ENCODE results near the gene OR5H2.
A peak's percentile ranks its signal among the peaks of the same experiment; 100 is the strongest.
"Not testable (repeated sequence)": the region's sequence is repeated elsewhere in the genome, so short reads cannot be mapped to it uniquely, and the experiment has no call there.

Gene OR5H2

GRCh38 chr3:98282205-98282604, at the start of gene OR5H2:
TSS of gene OR5H2 (plus strand) at chr3:98282505. CDS start at chr3:98282903, 398 bp downstream.
- no peak for DNase-seq

- no peak for DNase-seq
Measured at GRCh38 chr3:98233468-98233867, 48.8 kb upstream of the OR5H2 start.

- DNase-seq, result no peak
Measured at GRCh38 chr3:98240131-98240530, 42.2 kb upstream of the OR5H2 start.

DNA sequence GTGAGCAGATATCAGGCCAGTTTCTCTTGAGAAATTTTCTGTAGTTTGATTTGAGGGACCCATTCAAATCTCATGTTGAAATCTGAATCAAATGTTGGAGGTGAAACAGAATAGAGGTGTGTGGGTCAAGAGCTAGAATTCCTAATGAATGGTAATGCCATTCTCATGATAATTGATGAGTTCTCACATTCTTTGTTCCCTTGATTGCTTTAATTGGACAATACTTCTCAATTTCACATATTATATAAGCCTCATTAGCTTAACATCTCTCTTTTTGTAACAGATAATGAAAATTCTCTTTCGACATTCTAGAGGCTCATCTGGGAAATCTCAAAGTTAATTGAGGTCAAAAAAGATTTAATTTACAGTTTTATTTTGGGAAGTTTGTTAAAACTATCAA, 40.1 kb upstream of the OR5H2 start:
- DNase-seq, result no peak

GRCh38 chr3:98243843-98244242, 38.5 kb upstream of the OR5H2 start:
- DNase-seq, result no peak

- DNase-seq, result no peak
Measured at GRCh38 chr3:98246142-98246541, 36.2 kb upstream of the OR5H2 start.

DNA sequence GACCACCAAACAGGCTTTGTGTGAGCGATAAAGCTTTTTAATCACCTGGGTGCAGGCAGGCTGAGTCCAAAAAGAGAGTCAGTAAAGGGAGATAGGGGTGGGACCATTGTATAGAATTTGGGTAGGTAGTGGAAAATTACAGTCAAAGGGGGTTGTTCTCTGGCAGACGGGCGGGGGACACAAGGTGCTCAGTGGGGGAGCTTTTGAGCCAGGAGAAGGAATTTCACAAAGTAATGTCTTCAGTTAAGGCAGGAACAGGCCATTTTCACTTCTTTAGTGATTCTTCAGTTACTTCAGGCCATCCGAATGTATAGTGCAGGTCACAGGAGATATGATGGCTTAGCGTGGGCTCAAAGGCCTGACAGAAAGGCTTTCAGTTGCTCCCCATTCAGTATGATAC, 26.3 kb upstream of the OR5H2 start:
- not testable (repeated sequence) for DNase-seq

DNA sequence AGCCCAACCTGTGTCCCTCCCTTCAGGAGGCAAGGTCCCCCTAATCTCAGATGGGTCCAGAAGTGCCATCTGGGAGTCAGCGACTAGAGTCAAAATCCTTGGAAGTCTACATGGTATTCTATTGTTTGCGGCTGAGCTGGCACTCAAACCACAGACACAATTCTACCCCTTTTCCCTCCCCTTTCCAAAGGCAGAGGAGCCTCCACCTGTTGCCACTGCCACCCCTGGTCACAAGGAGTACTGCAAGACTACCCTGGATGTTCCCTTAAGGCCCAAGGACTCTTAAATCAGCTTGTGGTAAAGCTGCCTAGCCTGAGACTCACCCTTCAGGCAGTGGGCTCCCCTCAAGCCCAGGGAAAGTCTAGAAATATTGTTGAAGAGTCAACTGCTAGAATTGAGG, 22.6 kb upstream of the OR5H2 start:
- no peak for DNase-seq

DNA sequence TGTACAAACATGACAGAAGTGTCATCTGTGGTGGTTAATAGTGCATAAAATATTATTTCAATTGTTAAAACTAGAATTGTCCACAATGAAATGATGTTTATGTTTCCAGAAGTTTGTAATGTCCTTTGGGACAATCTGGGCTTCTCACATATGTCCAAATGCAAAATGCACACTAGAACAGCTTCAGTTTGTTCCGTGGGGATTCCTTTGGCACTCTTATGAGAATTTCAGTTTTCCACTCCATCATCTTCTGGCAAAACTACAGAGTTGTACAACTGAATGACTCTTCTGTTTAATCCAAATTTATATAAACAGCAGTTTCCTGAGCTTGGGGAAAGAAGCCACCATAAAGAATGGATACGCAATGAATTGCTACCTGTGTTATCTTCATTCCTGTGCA, 20.3 kb upstream of the OR5H2 start:
- no peak for DNase-seq

GRCh38 chr3:98263944-98264343, 18.4 kb upstream of the OR5H2 start, which contains the start of gene OR5H6:
TSS of gene OR5H6 (plus strand) at chr3:98264244. CDS start at chr3:98264333, 89 bp downstream.
- no peak for DNase-seq

DNA sequence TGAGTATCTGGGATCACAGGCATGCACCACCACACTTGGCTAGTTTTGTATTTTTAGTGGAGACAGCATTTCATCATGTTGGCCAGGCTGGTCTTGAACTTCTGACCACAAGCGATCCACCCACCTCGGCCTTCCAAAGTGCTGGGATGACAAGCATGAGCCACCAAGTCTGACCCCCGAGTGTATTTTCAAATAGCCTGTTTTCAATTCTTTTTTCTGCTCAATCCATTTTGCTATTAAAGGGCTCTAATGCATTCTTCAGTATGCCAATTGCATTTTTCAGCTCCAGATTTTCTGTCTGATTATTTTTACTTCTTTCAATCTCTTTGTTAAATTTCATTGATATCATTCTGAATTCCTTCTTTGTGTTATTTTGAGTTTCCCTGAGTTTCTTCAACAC, 12.5 kb upstream of the OR5H2 start:
- no peak for DNase-seq

DNA sequence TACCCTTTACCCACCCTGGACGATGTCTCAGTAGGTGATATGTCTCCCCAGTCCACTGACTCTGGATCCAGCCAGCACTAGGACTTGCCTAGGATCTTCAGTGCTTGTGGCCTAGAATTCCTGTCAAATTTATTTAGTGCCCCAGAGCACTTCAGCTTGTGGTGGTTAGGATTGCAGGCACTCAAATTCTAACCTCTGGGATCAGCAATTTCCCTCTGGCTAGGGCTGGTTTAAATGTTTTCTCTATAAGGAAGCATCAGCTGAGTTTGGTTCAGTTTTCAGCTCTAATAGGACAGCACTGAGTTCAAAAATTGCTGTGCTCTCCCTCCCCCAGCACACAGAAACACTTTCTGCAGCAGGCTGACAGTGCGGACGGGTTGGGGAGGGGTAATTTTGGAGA, 10.2 kb upstream of the OR5H2 start:
- DNase-seq, result no peak

DNA sequence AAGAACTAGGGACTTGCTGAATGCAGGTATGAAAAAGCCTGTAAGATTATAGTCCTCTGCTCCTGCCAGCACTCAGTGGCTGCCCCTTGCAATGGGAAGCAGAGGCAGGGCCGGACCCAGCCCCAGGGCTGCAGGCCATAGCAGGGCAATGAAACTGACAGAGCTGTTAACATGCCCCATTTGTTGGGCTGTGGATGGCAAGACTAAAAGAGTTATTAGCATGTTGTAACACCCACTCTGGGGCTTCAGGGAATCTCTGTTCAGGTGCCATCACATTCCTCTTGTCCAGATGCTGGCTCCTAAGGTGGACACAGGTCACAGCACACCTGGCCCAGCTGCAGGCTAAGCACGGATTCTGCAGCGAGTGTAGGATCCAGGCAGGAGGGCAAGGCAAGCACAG, 7.4 kb upstream of the OR5H2 start:
- DNase-seq, result no peak

DNA sequence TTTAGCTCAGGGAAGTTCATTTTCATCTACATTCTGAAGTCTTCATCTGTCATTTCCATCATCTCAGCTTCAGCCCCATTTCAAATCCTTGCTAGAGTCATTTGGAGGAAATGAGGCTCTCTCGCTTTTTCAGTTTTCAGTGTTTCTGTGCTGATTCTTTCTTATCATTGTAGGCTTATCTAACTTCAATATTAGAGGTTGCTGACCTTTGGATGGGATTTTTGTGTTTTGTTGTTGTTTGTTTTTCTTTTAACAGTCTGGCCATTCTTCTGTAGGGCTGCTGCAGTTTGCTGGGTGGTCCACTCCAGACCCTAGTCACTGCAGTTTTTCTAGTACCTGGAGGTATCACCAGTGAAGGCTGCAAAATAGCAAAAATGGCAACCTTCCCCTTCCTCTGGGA, 8.6 kb downstream of the OR5H2 start:
- no peak for DNase-seq

DNA sequence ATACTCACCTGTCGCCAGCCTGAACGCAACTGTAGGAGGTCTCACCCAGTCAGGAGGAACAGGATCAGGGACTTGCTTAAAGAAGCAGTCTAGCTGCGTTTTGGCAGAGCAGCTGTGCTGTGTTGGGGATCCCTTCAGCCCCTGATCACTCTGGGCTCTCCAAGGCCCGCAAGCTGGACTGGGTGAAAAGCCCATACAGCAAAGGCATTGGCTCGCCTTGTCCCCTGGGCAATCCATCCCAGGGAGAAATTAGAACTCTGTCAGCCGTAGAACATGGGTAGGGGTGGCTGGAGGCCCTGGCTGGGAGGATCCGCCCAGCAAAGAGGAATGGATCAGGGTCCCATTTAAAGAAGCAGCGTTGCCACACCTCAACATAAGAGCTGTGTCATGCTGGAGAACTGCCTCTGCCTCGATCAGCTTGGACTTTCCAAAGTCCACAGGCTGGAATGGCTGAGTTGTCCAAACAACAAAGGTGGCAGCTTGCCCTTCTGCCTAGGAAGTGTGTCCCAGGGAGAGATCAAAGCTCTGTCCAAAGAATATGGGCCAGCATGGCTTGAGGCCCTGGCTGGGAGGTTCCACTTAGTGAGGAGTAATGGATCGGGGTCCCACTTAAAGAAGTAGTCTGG, 9.1 kb downstream of the OR5H2 start:
- no peak for DNase-seq

DNA sequence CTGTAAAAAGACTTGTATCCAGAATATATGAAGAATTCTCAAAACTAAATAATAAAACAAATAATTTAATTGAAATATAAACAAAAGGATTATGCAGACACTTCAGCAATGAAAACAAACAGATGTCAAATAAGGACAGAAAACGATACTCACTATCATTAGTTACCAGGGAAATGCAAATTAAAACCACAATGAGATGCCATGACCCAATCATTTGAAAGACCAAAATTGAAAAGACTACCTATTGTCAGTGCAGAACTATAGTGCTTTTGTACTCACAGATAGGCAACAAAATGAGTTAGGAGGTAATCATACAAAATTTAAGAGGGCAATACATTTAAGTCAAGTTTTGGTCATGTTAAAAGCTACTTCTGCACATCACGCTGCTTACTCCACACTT, 39.8 kb downstream of the OR5H2 start:
- DNase-seq, result no peak

- no peak for DNase-seq
Measured at GRCh38 chr3:98322686-98323085, 40.4 kb downstream of the OR5H2 start.

- DNase-seq, result no peak
Measured at GRCh38 chr3:98323425-98323824, 41.1 kb downstream of the OR5H2 start.

DNA sequence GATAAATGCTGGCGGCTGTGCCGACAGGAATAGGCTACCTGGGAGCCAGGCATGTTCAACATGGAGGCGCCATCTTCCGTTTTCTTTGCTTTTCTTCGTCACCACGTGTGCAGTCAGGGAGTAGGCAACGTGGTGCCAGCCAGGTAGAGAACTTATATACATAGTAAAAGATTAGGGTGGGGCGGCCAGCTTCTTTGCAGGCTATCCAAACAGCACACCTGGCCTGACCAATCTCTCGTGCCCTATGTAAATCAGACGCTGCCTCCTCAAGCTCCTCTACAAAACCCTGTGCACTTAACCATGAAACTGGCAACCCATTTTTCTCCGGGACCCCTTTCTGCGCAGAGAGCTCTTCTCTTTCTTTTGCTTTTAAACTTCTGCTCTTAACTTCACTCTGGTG, 42.8 kb downstream of the OR5H2 start:
- no peak for DNase-seq

- no peak for DNase-seq
Measured at GRCh38 chr3:98326105-98326893, 44.0 kb downstream of the OR5H2 start.

DNA sequence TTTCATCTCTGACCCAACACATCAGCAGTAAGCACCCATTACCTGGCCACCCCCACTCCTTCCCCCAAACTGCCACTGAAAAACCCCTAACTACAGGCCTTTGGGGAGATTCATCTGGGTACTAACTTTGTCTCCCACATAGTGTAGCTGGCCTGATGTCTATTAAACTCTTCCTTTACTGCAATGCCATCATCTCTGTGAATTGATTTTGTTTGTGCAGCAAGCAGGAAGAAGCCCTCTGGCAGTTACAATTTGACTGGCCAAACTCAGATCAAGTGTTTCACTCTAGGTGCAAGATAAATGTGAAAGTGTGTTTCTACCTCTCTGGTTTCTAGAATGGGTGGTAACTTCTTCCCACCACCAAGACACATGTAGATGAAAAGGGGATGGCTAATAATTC, 44.6 kb downstream of the OR5H2 start:
- no peak for DNase-seq

GRCh38 chr3:98328933-98329332, 46.6 kb downstream of the OR5H2 start:
- no peak for DNase-seq

- peak; percentile 36 for DNase-seq
Measured at GRCh38 chr3:98329392-98330124, 47.3 kb downstream of the OR5H2 start.

DNA sequence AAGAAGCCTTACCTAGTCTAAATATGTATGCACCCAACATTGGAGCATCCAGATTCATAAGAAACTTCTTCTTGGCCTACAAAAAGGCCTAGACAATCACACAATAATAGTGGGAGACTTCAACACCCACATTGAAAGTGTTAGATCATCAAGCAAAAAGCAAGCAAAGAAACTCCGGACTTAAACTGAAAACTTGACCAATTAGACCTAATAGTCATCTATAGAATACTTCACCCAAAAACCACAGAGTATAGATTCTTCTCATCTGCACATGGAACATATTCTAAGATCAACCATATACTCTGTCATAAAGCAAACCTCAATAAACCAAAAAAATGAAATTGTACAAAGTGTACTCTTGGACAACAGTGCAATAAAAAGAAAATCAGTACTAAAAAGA, 49.0 kb downstream of the OR5H2 start:
- DNase-seq, result no peak
